Measurements from ENCODE around the gene UGT1A5. TPM values are rescaled to one million over a fixed set of nuclear protein-coding genes. Genes with fewer than 3 reads are reported as not detected.

The UGT1A5 gene
- total and polyA plus RNA-seq, 2 experiments from 2014 or later = not detected

DNA sequence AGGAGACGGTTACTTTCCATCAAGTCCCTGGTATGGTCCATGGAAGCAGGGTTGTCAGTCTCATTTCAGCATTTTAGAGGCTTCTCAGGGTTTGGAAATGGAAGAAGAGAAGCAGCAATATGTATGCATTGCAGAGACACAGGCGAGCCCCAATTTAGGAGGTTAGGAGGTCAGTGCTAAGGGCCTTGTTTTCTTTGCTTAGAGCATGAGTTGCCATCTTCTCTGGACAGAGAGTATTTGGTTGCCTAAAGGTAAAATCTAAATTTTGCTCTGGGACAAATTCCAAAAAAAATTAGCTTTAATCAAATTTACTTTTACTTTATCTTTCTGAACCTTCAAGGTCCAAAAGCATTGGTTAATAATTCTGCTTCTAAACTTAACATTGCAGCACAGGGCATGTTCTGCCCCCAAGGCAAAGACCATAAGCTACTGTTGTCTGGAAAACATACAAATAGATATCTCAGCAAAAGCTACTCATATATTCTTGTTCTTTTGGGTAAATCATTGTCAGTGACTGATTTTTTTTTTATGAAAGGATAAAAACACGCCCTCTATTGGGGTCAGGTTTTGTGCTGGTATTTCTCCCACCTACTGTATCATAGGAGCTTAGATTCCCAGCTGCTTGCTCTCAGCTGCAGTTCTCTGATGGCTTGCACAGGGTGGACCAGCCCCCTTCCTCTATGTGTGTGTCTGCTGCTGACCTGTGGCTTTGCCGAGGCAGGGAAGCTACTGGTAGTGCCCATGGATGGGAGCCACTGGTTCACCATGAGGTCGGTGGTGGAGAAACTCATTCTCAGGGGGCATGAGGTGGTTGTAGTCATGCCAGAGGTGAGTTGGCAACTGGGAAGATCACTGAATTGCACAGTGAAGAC is 41.2 kb upstream of the UGT1A5 start, which contains the start of gene UGT1A9:
TSS of gene UGT1A9 (plus strand) at position 609 of the 872 bp plus-strand sequence. CDS start at position 646, 37 bp downstream.
- H3K27me3 ChIP-seq (ENCODE audit: insufficient read depth) = no peaks in the 10 kb centered on the region
- H3K27ac ChIP-seq (ENCODE audit: low read depth) = no peak within 1 kb of the TSS
- ATAC-seq = no peak
- H3F3A ChIP-seq (replicated peaks; ENCODE audit: low read depth) = no peaks in the 10 kb centered on the region
- TF ChIP-seq CREB1 (CRISPR knock-in tag; IDR thresholded peaks at IDR 0.05; ENCODE audit: low read depth) = no peak
- TF ChIP-seq, protein P1, sequence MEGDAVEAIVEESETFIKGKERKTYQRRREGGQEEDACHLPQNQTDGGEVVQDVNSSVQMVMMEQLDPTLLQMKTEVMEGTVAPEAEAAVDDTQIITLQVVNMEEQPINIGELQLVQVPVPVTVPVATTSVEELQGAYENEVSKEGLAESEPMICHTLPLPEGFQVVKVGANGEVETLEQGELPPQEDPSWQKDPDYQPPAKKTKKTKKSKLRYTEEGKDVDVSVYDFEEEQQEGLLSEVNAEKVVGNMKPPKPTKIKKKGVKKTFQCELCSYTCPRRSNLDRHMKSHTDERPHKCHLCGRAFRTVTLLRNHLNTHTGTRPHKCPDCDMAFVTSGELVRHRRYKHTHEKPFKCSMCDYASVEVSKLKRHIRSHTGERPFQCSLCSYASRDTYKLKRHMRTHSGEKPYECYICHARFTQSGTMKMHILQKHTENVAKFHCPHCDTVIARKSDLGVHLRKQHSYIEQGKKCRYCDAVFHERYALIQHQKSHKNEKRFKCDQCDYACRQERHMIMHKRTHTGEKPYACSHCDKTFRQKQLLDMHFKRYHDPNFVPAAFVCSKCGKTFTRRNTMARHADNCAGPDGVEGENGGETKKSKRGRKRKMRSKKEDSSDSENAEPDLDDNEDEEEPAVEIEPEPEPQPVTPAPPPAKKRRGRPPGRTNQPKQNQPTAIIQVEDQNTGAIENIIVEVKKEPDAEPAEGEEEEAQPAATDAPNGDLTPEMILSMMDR (conservative IDR thresholded peaks at IDR 0.05; ENCODE audit: low read depth in 2 of 2) = 0 out of 4 replicates have a peak, but pooled peaks of 1 of the 2 experiments have one; percentile 0
- no peak within 1 kb of the TSS for H3K4me3 ChIP-seq
- H3K4me1 ChIP-seq (ENCODE audit: insufficient read depth) = no peaks in the 10 kb centered on the region; the same call in 1 of the 2 replicates
- Mint-ChIP-seq H3K4me1 (peaks cover 6% of the 10 kb centered on the region; the same call in 2 of the 3 replicates), H3K27ac (no peak within 1 kb of the TSS), H3K4me3 (no peak within 1 kb of the TSS), H3K27me3 (ENCODE audit: insufficient read depth, low read depth, poor library complexity) (no peaks in the 10 kb centered on the region), H3K9me3 (peaks cover 4% of the 10 kb centered on the region; the same call in 2 of the 3 replicates), H3K36me3 (ENCODE audit: low read depth) (no peaks in the 10 kb centered on the region)
- H2AFZ ChIP-seq = no peak within 1 kb of the TSS
- DNase-seq (ENCODE audit: low spot score) = no peak
- no peaks in the 10 kb centered on the region for H4K20me1 ChIP-seq (replicated peaks; ENCODE audit: insufficient read depth)
- no peaks in the 10 kb centered on the region for H3K9me2 ChIP-seq (ENCODE audit: insufficient read depth)
- no peaks in the 10 kb centered on the region for H3K36me3 ChIP-seq (ENCODE audit: insufficient read depth)
- H3K4me2 ChIP-seq = no peak within 1 kb of the TSS
- H3K79me2 ChIP-seq (replicated peaks; ENCODE audit: insufficient read depth) = no peaks in the 10 kb centered on the region

DNA sequence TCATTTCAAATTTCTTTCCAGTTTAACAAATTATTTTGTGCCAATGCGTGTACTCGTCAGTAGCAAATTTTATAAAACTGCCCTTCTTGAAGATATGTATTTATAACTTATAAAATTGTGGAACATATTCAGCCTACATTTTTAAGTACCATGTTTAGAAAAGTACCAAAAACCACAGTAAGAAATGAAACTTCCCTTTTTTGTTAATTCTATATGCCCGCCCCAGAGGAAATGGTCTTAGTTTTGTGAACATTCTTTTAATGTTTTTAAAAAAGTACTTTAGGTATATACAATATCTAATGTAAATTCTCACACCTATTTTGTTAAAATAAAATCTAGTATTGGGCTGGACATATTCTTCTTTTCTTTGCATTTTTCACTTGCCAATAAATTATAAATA is 39.8 kb upstream of the UGT1A5 start:
- H3K27me3 ChIP-seq (ENCODE audit: insufficient read depth) = no peaks in the 10 kb centered on the region
- H3F3A ChIP-seq (replicated peaks; ENCODE audit: low read depth) = no peaks in the 10 kb centered on the region
- no peaks in the 10 kb centered on the region for H3K36me3 Mint-ChIP-seq (ENCODE audit: low read depth)
- no peak overlapping the region for H3K4me2 ChIP-seq
- no peak overlapping the region for H3K27ac Mint-ChIP-seq
- no peaks in the 10 kb centered on the region for H3K36me3 ChIP-seq (ENCODE audit: insufficient read depth)
- peaks cover 4% of the 10 kb centered on the region; the same call in 2 of the 3 replicates for H3K9me3 Mint-ChIP-seq
- H3K4me3 Mint-ChIP-seq = no peak overlapping the region
- H3K27me3 Mint-ChIP-seq (ENCODE audit: insufficient read depth, low read depth, poor library complexity) = no peaks in the 10 kb centered on the region
- TF ChIP-seq EZH2phosphoT487 (IDR thresholded peaks at IDR 0.05; ENCODE audit: unreplicated experiment) = no peak
- no peak for TF ChIP-seq CREB1 (CRISPR knock-in tag; IDR thresholded peaks at IDR 0.05; ENCODE audit: low read depth)
- TF ChIP-seq, protein P1 (conservative IDR thresholded peaks at IDR 0.05; ENCODE audit: low read depth in 2 of 2) = no peak
- TF ChIP-seq JUNB (IDR thresholded peaks at IDR 0.05; ENCODE audit: unreplicated experiment) = no peak
- TF ChIP-seq EZH2 (IDR thresholded peaks at IDR 0.05; ENCODE audit: low read depth, unreplicated experiment) = no peak
- TF ChIP-seq ZNF114 (CRISPR knock-in tag; IDR thresholded peaks at IDR 0.05) = no peak
- H3K79me2 ChIP-seq (replicated peaks; ENCODE audit: insufficient read depth) = no peaks in the 10 kb centered on the region
- H3K27ac ChIP-seq (ENCODE audit: low read depth) = no peak overlapping the region
- H3K4me1 Mint-ChIP-seq = peaks cover 6% of the 10 kb centered on the region; the same call in 2 of the 3 replicates
- H4K20me1 ChIP-seq (replicated peaks; ENCODE audit: insufficient read depth) = no peaks in the 10 kb centered on the region
- H3K4me3 ChIP-seq = no peak overlapping the region
- no peak overlapping the region for H2AFZ ChIP-seq
- no peaks in the 10 kb centered on the region for H3K9me2 ChIP-seq (ENCODE audit: insufficient read depth)
- H3K4me1 ChIP-seq (ENCODE audit: insufficient read depth) = no peaks in the 10 kb centered on the region; the same call in 1 of the 2 replicates
- DNase-seq (ENCODE audit: low spot score) (no peak), ATAC-seq (no peak)

All from GM23338 (cell line).